ENCODE results near the gene CRISPLD2.
"Not testable (repeated sequence)": the region's sequence is repeated elsewhere in the genome, so short reads cannot be mapped to it uniquely, and the experiment has no call there.

The CRISPLD2 gene

DNA sequence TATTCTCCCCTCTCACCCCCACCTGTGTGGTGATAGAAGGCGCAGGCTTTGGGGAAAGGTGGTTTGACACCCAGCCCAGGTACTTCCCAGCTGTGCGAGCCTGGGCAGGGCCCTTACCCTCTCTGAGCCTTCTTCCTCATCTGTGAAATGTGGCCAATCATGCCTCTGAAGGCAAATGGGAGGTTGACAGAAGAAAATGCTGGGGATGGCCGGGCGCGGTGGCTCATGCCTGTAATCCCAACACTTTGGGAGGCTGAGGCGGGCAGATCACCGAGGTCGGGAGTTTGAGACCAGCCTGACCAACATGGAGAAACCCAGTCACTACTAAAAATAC is 43.7 kb downstream of the CRISPLD2 start:
- no peak for DNase-seq

DNA sequence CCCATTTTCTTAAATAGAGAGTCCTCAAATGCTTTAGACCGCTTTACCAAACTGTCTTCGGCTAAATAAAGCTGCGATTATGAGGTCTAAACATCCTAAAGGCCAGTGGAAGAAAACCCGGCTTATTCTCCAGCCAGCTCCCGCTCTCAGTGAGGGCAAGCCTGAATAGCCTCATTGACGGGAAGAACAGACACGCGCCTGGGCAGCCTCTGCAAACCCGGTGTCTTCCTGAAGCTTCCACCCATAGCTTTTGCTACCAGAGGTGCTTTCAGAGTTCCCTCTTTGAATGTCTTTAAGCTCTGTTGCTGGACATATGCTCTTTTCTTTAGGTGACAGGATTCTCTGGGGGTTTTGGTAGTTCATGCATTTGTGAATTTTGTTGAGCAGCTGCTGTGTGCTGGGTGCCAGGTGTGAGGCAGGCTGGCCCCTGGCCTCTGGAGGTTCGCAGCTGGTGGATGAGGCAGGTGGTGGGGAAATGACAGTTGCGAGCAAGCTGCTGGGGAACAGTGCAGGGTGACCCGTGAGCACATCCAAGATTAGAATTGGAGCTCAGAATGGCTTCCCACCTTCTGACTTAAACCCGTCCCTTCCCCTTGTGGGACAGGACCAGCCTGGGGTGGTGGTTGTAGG is 44.7 kb downstream of the CRISPLD2 start:
- no peak for DNase-seq

DNA sequence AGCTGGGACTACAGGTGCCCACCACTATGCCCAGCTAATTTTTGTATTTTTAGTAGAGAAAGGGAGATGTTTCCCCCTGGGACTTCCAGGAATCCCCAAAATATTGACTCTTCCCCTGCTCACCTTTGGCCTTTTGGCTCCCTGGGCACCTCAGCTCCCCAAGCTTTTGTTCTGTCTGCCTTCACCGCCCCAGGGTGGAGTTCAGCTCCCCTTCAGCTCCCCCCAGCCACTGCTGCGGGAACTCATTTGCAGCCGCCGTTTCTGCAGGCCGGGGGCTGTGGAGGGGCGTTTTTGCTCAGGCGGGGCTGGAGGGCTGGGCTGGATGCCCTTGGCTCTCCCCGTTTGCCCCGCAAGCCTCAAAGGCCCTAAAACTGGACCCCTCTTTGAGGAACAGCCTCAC is 47.9 kb downstream of the CRISPLD2 start:
- DNase-seq = no peak

DNA sequence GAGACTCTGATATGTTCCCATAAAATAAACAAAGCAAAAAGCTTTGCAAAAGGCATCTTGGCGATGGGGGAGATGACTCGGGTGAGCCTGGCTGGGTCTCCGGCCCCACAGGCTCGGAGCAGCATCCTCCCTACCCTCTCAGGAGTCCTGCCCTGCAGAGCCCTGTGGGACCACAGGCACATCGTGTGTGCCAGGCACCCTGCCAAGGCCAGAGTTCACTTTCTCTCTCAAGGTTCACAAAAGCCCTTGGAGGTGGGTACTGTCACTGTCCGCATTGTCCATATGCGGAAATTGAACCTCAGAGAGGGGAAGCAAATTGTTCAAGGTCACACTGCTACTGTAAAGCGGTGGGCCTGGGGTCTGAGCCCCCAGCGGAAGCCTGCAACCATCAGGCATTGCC is 48.5 kb downstream of the CRISPLD2 start:
- no peak for DNase-seq

DNA sequence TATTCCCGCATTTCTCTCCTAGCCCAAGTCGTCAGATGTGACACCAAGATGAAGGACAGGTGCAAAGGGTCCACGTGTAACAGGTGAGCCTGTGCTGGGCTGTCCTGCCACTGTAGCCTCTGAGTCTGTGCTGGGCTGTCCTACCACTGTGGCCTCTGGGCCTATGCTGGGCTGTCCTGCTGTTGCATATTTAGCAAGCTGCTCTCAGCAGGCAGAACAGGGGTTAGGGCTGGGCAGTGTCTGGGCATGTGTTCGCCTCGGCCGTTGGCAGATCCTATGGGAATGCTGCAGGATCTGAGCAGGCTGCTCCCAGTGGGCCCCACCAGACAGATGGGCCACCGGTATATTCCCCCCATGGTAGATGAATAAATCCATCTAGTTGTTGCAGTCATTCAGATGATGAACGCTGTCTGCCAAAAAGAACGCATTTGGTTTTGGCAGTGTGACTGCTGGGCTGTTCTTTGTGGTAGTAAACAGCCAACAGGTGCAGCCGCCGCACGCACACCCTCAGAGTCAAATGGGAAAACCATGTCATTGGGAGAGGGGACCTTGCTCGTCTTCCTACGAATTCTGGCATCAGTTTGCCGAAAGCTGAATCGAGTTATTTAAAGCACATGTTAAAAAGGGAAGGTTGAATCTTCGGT is 49.2 kb downstream of the CRISPLD2 start:
- DNase-seq = no peak

DNA sequence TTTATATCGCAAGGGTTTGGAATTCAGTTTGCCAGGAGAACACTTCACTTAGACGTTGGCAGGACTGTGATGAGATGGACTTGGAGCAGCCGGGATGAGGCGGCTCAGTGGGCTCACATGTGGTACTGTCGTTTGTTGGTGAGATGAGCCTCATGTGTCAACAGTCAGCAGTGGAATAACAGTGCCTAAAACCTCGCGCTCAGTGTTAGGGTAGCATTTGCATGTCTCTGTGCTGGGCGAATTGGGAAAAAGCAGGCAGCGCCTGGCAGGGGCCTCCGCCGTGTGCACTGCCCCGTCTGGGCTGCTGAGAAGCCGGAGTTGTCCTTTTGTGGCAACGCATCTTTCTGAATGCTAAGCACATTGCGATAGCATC is 49.7 kb downstream of the CRISPLD2 start:
- DNase-seq = no peak

DNA sequence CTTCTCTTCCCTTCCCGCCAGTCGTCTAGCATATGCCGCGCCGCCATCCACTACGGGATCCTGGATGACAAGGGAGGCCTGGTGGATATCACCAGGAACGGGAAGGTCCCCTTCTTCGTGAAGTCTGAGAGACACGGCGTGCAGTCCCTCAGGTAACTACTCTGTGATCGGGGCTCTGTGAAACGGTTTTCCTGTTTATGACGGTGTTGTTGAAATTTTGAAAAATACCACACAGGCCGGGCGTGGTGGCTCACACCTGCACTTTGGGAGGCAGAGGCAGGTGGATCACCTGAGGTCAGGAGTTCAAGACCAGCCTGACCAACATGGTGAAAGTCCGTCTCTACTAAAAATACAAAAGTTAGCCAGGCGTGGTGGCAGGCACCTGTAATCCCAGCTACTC is 53.2 kb downstream of the CRISPLD2 start:
- not testable (repeated sequence) for DNase-seq

DNA sequence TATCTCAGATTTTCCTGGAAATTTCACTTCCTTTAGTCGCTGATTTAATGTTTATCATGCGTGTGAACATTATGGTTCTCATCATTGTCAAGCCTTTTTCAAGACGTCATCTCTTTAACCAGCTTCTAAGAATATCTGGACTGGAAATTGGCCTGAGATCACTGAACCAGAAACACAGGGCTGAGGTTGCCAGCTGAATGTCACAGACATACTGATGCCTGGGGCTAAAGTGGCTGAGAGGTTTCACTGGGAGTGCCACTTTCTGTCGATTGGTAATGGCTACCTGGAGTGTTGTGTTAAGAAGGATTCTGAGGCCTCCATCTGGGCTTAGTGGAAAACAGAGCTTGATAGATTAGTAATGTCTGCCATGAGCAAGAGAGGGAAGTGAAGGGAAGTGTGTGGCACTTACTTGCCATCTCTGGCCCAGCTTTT is 54.2 kb downstream of the CRISPLD2 start:
- no peak for DNase-seq

DNA sequence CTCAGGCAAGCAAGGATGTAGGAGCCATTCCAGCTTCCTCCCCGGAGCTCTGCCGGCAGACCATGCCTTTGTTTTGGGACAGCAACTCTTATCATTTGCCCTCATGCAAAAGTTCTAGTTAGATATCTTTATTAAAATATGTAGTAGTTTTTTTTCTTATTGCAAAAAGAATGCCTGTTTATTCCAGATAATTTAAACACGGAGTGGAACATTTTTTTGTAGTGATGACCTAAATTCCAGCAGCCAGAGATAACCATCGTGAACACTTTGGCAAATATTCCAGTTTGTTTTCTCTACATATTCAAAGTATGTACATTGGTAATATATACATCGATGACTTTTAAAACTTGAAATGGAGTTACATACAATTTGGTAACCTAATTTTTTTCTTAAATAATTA is 54.8 kb downstream of the CRISPLD2 start:
- DNase-seq = no peak

DNA sequence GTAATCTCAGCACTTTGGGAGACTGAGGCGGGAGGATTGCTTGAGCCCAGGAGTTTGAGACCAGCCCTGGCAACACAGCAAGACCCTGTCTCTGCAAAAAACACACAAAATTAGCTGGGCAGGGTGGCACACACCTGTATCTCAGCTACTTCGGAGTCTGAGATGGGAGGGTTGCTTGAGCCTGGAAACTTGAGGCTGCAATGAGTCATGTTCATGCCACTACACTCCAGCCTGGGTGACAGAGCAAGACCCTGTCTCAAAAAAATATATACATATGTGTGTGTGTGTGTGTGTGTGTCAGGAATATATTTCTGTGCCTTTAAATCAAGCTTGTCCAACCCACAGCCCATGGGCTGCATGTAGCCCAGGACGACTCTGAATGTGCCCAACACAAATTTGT is 55.2 kb downstream of the CRISPLD2 start:
- no peak for DNase-seq

DNA sequence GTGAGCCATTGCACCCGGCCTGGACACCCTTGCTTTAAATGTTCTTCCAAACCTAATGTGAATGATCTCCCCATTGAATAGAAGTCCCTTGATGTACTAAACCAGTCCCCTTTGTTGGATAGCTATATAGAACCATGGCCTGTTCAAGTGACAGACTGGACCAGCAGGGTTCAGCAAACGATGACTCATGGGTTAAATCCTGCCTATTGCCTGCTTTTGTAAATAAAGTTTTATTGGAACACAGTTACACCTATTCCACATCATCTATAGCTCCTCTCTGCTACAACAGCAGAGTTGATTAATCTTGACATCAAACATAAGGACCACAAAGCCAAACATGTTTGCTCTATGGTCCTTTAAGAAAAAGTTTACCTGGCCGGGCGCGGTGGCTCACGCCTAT is 56.1 kb downstream of the CRISPLD2 start:
- no peak for DNase-seq

DNA sequence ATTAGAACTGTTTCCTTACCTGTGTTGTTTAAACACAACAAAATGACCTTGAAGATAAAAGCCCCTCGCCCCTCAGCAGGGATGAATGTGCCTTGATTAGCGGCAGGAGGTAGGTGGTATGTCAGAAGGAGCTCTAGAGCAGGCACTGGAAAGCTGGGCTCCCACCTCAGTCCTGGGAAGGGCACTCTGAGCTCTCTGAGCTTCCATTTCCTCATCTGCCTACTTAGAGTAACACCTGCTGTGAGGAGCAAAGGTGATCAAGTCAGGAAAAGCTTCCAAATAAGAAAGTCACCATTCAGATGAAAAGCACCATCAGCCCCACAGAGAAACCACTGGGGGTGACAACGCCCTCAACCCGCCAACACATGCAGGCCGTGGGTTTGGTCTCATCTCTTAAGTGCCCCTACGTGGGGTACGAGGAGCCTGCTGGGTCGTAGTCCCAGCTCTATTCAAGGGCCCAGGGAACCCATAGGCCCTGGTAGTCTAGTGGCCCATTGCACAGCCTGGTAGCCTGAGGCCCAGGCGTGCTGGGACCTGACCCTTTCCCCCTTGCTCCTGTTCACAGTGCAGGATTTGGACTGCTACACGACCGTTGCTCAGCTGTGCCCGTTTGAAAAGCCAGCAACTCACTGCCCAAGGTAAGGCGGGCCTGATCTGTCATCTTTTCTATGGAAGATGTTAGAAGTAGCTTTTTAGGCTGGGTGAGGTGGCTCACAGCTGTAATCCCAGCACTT is 57.3 kb downstream of the CRISPLD2 start:
- no peak for DNase-seq

DNA sequence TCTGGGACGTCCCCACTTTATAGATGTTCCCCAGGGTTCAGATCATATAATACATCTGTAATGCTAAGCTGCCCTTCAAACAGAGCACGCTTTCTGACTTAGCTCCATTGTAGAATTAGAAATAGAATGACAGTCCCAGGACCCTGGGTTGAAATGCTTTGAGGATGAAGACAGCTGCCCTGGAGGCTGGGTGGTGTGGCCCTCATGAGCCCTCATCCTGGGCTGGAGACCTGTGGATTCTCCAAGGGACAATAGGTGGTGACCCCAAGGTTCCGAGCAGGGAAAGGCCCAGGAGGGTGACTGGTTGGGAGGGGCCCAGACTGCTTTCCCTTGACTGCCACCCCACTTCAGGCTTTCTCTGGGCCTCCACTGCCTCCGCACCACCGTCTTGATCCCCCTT is 59.0 kb downstream of the CRISPLD2 start:
- DNase-seq = no peak

DNA sequence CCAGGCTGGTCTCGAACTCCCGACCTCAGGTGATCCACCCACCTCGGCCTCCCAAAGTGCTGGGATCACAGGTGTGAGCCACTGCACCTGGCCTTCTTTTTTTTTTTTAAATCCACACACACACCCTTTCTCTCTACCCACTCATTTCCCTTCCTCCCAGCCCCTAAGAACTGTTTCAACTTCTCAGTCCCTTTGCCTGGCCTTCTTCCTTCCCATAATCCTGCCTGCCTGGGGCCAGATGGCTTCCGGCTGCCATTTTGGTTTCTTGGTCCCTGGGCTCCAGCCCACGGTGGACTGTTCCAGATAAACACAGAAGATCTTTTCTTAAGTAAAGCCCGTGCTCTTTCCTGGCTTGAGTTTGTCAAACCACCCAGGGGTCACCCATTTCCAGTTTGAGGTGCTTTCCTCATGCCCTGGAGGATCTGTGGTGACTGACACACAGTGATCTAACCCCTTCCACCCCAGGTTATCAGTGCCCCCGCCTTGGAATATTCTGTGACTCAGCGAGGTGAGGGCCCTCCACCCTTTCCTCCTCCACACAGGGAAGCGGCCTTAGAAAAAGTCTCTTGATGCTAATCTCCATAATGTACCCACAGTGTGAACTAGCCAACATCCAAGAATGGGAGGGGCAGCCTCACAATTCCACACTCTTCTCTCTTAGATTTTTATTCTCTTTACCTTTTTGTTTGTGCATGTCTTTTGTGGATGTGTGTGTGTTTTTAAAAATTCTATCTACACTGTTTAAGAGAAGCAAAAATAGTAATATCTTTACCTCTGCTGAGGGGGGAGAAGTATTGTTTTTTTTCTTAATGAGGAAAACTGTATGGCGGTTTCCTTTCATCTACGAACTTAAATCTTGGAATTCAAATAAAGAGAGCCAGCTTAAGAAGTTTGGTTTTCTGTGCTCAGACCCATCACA is 60.0 kb downstream of the CRISPLD2 start:
- no peak for DNase-seq

DNA sequence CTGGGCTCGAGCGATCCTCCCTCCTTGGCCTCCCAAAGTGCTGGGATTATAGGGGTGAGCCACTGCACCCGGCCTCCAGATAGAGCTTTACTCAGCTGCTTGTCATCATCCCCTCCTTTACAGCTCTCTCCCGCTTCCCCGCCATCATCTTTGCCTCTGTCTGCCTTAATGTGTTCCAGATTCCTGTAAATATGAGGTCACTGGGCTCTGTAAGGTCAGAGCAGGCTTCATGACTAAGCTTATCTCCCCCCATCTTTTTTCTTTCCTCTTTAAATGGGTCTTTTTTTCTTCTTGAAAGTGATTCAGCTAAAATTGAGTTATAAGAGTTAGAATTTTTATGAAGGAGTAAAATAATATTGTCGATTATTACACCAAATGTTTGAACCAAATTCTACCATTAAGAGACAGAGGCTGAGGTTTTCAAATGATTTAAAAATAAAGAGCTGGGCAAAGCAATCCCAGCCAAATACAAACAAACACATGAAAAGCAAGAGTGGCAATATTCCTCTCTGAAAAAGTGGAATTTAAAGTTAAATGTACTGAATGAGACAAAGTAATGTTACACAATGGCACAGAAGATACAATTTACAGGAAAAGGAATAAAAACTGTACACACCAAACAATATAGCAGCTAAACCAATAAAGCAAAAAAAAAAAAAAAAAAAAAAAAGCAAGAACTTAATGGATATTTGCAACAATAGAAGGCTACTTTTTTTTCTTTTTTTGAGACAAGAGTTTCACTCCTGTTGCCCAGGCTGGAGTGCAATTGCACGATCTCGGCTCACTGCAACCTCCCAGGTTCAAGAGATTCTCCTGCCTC is 62.1 kb downstream of the CRISPLD2 start:
- no peak for DNase-seq

DNA sequence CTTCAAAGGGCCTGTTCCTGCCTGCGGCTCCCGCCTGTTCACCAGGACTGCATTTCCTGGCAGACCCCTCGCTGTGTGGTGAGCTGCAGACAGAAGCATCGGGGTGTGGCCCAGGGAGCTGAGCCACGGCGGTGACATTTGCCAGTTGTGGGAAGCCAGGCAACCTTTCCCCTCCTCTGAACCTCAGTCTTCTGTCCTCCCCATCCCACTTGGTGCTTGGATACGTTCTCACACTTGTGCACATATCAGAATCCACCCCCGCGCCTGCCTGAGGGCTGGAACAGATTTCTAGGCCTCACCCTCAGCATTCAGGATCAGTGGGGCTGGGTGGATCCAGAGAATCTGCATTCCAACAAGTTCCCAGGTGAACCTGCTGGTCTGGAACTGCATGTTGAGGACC is 63.5 kb downstream of the CRISPLD2 start:
- DNase-seq = no peak

DNA sequence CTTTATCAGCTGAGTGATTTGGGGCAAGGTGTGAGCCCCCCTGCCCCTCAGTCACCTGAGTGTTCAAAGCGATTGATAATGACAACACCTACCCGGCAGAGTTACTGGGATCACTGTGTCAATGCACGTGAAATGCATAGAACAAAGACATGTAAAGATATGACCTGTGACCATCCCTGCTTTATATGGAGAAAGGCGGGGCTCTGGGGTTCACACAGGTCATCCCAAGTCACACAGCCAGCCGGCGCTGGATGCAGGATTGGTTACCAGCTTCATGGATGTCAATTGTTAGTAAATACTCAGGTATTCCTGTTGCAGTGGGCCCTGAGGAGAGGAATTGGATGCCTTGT is 64.4 kb downstream of the CRISPLD2 start:
- no peak for DNase-seq

DNA sequence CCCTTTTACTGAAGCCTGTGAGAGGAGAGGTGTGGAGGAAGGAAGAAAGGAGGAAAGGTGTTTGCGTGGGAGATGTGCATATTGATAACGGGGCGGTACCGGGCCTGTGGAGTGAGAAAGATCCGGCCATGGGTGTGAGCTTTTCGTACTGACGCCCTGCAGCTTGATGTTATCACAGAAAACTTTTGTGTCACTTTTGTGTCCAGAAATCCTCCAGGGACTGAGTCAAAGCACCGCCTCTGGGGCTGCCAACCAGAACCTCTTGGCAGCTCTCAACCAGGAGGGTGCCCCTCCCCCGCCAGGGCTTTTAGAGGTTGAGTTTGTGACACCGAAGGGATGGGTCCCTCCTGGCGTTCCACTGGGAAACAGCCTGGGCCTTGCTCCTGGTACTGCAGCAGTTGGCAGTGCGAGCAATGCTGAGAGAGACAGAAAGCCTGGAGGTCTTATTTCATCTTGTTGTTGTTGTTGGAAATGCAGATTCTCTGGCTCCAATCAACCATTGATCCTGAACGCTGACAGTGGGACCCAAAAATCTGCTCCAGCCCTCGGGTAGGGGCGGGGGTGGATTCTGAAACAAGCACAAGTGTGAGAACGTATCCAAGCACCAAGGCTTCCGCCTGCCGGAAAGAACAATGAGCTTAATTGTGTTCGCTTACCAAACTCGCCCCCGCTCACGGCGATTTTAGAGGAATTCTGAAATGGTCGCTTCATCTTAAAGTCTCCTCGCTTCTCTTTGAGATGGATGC is 65.0 kb downstream of the CRISPLD2 start:
- peak in 1 of 4 experiments; percentile 22 for DNase-seq

DNA sequence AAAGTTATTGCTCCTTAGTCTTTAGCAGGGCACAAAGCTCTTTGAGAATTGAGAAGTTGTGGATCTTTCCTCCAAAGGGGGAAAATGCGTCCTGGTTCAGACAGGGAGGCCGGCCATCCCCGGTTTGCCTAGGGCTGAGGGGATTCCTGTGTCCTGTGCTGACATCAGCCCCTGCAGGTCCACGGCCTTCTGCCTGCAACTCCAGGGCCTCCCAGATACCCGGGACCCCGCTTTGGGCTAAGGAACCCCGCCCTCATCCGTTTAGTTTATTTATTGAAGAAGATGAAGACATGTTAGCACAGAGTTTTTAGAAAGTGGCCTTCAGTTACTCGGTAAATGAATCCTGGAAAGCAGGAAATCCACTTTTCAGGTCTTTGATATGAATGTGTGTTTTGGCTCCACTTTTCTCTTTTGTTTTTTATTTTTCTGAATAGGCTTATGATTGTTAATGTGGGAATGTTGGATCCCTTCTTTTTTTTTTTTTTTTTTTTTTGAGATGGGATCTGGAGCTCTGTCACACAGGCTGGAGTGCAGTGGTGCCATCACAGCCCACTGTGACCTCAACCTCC is 65.6 kb downstream of the CRISPLD2 start:
- no peak for DNase-seq

DNA sequence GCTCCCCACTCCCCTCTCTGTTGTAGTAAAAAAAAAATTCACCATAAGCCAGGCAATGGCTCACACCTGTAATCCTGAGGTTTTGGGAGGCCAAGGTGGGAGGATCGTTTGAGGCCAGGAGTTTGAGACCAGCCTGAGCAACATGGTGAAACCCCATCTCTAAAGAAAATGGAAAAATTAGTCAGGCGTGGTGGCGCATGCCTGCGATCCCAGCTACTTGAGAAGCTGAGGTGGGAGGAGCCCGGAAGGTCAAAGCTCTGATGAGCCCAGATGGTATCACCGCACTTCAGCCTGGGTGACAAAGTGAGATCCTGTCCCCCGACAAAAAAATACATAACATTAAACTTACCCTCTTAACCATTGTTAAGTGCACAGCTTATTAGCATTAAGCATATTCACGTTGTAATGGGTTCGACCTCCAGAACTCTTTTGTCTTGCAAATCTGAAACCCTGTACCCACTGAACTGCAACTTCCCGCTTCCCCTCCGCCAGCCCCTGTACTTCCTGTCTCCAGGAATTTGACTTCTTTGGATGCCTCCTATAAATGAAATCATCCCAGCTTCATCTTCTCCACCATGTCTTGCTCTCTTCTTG is 66.8 kb downstream of the CRISPLD2 start:
- DNase-seq = no peak

DNA sequence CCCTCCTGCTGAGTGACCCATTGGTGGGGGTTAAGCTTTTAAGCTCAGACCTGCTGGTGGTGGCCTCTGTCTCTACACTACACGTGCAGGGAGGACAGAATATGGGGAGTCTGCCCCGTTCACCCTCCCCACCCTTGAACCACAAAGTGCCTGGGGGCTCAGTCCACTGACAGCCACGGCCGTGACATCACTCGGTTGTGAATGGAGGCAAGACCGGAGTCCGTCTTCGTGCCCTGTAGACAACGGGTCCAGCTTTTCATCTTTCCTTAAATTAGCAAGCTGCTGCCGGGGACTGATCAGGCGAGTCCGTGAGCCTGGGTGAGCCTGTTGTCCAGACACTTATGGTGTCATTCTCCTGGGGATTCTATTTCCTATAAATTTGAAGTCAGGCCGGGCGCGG is 67.4 kb downstream of the CRISPLD2 start:
- no peak for DNase-seq

Measured in suppressor macrophage (primary cell).